Left lobe of liver (tissue), 2 donors: ENCODE results near the gene CDIPT. TPM values are rescaled to one million over a fixed set of nuclear protein-coding genes. Genes with fewer than 3 reads are reported as not detected.
"Not testable (repeated sequence)": the region's sequence is repeated elsewhere in the genome, so short reads cannot be mapped to it uniquely, and the experiment has no call there.

Experiments
- ATAC-seq: fragments of 200-7000 bp; cut with Tn5 transposase; one replicate; pipeline ENCODE4 v1.9.1; 2020; ENCODE audit warnings: mild to moderate bottlenecking, moderate library complexity
- DNase-seq: peaks from one replicate; pipeline ENCODE4 v3.0.0-alpha.2; 2020; ENCODE audit warnings: low spot score
- total RNA-seq: library from RNA; stranded (reverse); gene quantifications from one replicate; pipeline ENCODE4 v1.2.1, GENCODE V29; 2021
- donor health status: DM: no; HTN: no; CAD: no; lungs with moderate emphysema.
- donor health status: DM: no; HTN: yes; CAD: no.

The CDIPT gene
- total RNA-seq, 1 donor from 2014 or later, result 53.1 TPM

DNA sequence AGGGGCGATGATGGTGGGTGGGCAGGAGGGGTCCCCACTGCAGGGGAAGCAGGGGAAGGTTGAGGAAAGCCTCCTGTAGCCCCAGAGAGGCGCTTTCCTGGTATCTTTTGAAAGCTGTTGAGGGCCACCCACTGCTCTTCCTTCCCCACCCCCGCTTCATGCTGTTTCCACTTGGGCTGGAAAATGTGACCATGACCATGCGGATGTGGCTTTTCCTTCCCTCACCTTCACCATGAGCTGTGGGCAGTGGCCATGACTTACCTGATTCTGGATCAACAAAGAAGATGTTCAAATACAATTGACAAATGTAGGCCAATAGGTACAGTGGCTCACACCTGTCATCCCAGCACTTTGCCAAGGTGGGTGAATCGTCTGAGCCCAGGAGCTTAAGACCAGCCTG, 28.9 kb downstream of the CDIPT start:
- ATAC-seq (no peak), DNase-seq (no peak)

GRCh38 chr16:29833219-29833618, 29.8 kb downstream of the CDIPT start:
- not testable (repeated sequence) for ATAC-seq, DNase-seq

DNA sequence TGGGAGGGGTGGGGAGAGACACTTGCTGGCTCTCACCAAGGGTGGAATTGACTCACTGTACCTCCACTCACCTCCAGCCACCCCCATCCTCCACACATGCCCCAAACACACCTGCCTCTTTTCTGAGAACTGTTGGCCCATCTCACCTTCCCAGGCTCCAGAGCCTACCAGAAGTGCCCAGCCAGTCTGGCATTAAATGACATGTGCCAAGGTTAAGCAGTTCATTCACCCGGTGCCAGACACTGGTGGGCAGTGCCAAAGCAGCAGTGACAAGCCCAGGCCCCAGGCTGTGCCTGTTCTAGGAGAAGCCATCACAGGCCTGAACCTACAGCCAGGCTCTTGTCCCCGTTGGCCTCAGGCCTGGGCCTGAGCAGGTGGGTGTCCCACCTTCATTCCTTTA, 31.5 kb downstream of the CDIPT start:
- ATAC-seq, result peak; percentile 78
- peak; percentile 64 for DNase-seq

DNA sequence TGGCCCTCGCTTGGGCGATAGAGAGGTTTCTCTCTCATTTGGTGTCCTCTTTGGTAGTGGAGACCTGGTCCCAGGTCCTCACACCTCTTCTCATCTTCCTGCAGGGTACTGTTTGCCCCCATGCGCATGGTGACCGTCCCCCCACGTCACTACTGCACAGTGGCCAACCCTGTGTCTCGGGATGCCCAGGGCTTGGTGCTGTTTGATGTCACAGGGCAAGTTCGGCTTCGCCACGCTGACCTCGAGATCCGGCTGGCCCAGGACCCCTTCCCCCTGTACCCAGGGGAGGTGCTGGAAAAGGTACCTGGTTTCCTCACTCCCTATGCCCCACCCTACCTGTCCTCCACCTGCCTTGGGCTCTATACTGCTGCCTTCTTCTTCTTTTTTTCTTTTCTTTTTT, 32.3 kb downstream of the CDIPT start:
- ATAC-seq (no peak), DNase-seq (no peak)

DNA sequence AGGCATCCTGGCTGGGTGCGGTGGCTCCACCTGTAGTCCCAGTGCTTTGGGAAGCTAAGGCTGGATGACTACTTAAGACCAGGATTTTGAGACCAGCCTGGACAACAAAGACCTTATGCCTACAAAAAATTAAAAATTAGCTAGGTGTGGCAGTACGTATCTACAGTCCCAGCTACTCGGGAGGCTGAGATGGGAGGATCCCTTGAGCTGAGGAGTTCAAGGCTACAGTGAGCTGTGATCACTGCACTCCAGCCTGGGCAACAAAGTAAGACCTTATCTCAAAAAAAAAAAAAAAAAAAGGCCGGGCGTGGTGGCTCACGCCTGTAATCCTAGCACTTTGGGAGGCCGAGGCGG, 36.7 kb downstream of the CDIPT start:
- ATAC-seq (no peak), DNase-seq (no peak)

GRCh38 chr16:29825145-29826044, 37.6 kb downstream of the CDIPT start:
- DNase-seq, result no peak
- no peak for ATAC-seq

DNA sequence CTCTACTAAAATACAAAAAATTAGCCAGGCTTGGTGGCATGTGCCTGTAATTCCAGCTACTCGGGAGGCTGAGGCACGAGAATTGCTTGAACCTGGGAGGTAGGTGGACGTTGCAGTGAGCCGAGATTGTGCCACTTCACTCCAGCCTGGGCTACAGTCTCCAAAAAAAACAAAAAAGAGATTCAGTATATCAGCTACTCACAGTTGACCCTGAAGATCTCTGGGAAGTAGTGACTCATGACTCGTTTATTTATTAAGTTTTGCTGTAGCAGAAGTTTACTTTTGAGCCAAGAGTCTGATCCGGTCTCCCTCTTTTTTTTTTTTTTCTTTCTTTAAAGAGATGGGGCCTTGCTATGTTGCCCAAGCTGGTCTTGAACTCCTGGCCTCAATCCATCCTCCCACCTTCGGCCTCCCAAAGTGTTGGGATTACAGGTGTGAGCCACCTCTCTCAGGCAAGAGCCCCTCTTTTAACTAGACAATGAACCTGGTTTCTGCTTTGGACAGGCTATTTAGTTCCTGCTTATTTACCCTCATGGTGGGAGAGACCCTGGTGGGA, 38.4 kb downstream of the CDIPT start:
- no peak for ATAC-seq
- DNase-seq, result no peak

DNA sequence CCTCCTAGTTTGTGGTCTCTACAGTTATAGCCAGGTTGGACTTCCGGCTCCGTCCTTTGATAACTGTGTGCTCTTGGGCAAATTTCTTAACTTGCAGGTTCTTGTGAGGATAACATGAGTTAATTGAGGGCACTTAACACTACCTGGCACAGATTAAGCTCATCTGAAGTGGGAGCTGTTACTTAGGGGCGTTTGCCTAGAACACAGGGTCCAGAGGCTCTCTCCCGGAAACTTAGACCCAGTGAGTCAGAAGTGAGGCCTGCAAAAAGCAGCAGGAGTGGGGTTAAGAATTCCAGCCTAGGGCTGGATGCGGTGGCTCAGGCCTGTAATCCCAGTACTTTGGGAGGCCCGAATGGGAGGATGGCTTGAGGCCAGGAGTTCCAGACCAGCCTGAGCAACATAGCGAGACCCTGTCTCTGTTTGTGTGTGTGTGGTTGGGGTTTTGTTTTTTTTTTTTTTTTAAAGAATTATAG, 41.3 kb downstream of the CDIPT start:
- DNase-seq (no peak), ATAC-seq (no peak)

DNA sequence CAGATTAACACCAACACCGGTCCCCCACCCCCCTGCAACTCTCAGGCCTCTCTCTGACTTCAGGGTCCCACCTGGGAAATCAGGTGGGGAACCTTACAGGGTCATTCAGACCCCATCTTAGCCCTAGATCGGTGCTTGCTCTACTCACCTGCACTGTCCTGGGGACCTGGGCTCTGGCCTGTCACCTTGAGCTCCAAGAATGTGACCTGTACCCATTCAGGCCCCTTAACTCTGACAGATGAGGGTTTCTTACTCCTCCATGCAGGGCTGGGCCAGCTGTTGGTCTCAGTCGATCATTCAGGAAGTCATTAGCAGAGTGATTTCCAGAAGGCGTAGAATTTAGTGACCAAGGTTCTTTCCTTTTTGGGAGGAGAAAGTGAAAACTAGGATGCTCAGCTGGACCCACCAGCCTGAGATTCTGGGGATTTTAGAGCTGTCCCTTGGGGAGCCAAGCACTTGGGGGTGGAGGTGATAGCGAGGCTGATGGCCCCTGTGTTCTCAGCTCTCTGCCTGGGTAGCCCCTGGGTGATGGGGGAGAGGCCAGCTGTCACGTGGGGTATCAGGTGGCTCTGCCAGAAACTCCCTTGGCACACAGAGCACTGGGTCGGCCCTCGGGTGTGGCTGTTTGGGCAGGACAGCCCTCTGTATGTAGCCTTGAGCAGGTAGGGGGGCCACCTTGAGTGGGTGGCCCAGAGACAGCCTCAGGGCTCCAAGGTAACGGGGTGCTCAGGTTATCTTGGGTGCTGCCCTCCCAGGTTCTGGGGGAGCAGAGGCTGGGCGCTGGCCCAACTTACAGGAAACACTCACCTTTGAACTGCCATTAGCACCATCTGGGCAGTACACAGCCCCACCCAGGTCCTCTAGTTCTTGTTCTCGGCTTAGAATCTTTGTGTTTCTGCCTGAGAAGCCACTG, 42.0 kb downstream of the CDIPT start:
- peak; percentile 74 for DNase-seq
- peak; percentile 59 for ATAC-seq

- DNase-seq, result peak; percentile 76
- ATAC-seq, result peak; percentile 51
These were observed 42.7 kb downstream of the CDIPT start, which contains the start of gene MVP for GRCh38 chr16:29820271-29820701. TSS of gene MVP (plus strand) at chr16:29820462. CDS start at chr16:29830550, 10,088 bp downstream.

GRCh38 chr16:29819506-29819905, 43.5 kb downstream of the CDIPT start:
- DNase-seq (no peak), ATAC-seq (no peak)

DNA sequence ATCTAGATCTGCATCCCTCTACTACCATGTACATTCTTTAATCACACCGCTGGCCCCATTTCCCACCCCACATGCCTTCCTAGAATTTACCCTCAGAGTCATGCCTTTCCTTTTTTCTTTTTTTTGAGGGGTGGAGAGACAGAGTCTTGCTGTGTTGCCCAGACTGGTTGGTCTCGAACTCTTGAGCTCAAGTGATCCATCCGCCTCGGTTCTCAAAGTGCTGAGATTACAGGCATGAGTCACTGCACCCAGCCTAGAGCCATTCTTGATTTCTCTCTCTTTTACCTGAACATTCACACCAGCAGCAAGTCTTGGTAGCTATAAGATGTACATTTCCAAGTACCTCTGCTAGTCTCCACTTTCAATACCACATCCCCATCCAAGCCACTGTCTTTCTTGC, 44.9 kb downstream of the CDIPT start:
- ATAC-seq, result no peak

DNA sequence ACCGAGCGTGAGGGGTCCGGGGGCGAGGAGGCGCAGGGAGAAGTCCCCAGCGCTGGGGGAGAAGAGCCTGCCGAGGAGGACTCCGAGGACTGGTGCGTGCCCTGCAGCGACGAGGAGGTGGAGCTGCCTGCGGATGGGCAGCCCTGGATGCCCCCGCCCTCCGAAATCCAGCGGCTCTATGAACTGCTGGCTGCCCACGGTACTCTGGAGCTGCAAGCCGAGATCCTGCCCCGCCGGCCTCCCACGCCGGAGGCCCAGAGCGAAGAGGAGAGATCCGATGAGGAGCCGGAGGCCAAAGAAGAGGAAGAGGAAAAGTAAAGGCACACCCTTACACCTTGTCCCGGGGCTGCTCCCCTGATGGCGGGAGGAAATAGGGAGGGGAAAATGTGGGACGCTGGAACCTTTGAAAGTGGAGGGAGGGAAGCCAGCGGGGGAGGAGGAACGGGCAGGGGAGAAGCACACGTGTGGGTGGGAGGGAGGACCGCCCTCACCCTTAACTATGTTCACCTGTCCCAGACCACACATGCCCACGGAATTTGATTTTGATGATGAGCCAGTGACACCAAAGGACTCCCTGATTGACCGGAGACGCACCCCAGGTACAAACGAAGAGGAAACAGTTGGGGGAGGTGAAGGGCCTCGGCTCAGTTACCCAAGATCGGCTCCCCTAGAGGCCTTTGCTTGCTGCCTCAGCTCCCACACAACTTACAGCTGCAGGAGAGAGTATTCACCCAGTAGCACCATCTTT, 46.2 kb downstream of the CDIPT start:
- peak; percentile 79 for DNase-seq
- ATAC-seq, result peak; percentile 69

More for the DNA sequence above, 44.9 kb downstream of the CDIPT start:
- DNase-seq, result no peak

- ATAC-seq, result peak; percentile 75
These were observed 47.0 kb downstream of the CDIPT start, which contains the start of gene PAGR1 for GRCh38 chr16:29815793-29816693. TSS of gene PAGR1 (plus strand) at chr16:29816152. CDS start at chr16:29816526, 374 bp downstream.

DNA sequence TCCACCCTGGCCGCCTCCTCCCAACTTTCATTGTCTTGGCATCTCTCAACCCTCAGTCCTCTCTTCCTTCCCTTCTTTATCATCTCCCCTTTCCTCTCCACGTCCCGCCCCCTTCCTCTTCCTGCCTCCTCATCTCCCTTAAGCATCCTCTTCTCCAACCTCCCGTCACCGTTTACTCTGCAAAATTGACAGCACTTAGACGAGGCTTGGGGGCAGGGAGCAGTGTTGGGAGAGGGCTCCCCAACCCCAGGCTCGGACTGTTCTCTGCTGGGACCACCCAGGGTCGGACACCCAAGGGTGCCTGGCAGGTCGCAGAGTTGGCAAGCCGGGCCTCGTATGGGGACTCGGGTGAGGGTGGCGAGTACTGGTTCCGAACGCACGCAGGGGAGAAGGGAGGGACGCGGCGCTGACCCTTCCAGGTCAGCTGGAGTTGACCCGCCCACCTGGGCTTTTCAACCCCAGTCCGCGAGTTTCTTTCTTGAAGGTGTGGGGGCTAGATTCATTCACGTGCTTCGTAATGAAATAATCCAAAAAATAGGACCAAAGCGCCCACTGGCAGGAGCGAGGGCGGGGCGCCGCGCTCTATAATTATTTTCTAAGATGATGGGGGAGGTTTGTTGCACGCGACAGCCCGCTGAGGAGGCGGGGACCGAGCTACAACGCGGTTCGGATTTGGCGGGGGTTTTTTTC, 47.8 kb downstream of the CDIPT start:
- peak; percentile 57 for DNase-seq
- ATAC-seq, result no peak

More at GRCh38 chr16:29815793-29816693, 47.0 kb downstream of the CDIPT start, which contains the start of gene PAGR1:
- peak; percentile 99 for DNase-seq

GRCh38 chr16:29814592-29814991, 48.4 kb downstream of the CDIPT start:
- ATAC-seq (no peak), DNase-seq (no peak)

DNA sequence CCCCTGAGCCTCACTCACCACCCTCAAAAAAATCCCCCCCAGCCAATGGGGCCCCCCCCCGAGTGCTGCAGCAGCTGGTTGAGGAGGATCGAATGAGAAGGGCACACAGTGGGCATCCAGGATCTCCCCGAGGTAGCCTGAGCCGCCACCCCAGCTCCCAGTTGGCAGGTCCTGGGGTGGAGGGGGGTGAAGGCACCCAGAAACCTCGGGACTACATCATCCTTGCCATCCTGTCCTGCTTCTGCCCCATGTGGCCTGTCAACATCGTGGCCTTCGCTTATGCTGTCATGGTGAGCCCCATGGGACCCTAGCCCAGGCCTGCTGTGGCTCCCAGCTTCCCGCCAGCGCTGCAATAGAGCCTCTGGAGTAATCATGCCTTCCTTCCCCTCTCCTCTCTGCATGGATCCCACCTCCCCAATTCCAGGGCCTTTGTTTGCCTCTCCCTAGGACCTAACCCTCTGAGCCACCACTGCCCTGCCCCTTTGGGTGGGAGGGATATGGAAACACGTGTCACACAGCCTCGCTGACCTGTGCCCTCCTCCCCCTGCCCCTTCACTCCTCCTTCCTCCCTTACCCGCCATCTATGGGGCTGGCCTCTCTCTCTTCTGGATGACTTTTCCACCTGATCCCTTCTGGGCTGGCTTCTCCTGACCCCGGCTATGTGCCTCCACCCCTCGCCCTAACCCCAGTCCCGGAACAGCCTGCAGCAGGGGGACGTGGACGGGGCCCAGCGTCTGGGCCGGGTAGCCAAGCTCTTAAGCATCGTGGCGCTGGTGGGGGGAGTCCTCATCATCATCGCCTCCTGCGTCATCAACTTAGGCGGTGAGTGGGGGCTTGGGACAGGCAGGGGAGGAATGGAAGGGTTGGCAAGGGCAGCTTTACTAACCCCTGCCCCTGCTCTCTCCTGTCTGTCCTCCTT, 49.1 kb downstream of the CDIPT start:
- ATAC-seq (no peak), DNase-seq (no peak)
